HUES48 (cell line): ENCODE results near the gene IGFN1.
"Not testable (repeated sequence)": the region's sequence is repeated elsewhere in the genome, so short reads cannot be mapped to it uniquely, and the experiment has no call there.

Experiments used
- H3K27ac ChIP-seq: one replicate; pipeline ENCODE4 v1.7.0; 2013; ENCODE audit warnings: low read depth, low read length, inconsistent platforms
- H3K27me3 ChIP-seq: 2 replicates; pipeline ENCODE4 v1.6.1; 2013; ENCODE audit warnings: mild to moderate bottlenecking, low read length; ENCODE audit not compliant: control insufficient read depth, insufficient read depth
- H3K36me3 ChIP-seq: 2 replicates; pipeline ENCODE4 v1.6.1; 2013; ENCODE audit warnings: low read length; ENCODE audit not compliant: control insufficient read depth, insufficient read depth
- H3K4me1 ChIP-seq: 2 replicates; pipeline ENCODE4 v1.6.1; 2013; ENCODE audit warnings: mild to moderate bottlenecking, low read length; ENCODE audit not compliant: control insufficient read depth, insufficient read depth
- H3K4me3 ChIP-seq: 2 replicates; pipeline ENCODE4 v1.5.1; 2013; ENCODE audit warnings: mild to moderate bottlenecking, low read depth, low read length
- H3K9ac ChIP-seq: 2 replicates; pipeline ENCODE4 v1.6.1; 2013; ENCODE audit warnings: mild to moderate bottlenecking, low read depth, low read length, moderate library complexity
- H3K9me3 ChIP-seq: 2 replicates; pipeline ENCODE4 v1.6.1; 2013; ENCODE audit warnings: low read length; ENCODE audit not compliant: control insufficient read depth, insufficient read depth

IGFN1 gene

GRCh38 chr1:201251411-201251810 lies 60.8 kb downstream of the IGFN1 start:
- no peaks in the 10 kb centered on the region for H3K9me3 ChIP-seq
- no peaks in the 10 kb centered on the region for H3K36me3 ChIP-seq
- H3K4me3 ChIP-seq: no peak overlapping the region
- no peak overlapping the region for H3K27ac ChIP-seq
- no peaks in the 10 kb centered on the region for H3K4me1 ChIP-seq
- H3K27me3 ChIP-seq: no peaks in the 10 kb centered on the region
- H3K9ac ChIP-seq: no peak overlapping the region

- no peaks in the 10 kb centered on the region for H3K9me3 ChIP-seq
- H3K4me1 ChIP-seq: no peaks in the 10 kb centered on the region
- no peaks in the 10 kb centered on the region for H3K36me3 ChIP-seq
- no peak overlapping the region for H3K9ac ChIP-seq
- H3K27me3 ChIP-seq: no peaks in the 10 kb centered on the region
- no peak overlapping the region for H3K4me3 ChIP-seq
- no peak overlapping the region for H3K27ac ChIP-seq
Measured at GRCh38 chr1:201251851-201252430, 61.3 kb downstream of the IGFN1 start.

GRCh38 chr1:201252944-201253371 lies 62.3 kb downstream of the IGFN1 start:
- Histone ChIP-seq H3K9me3 (no peaks in the 10 kb centered on the region), H3K27me3 (no peaks in the 10 kb centered on the region), H3K9ac (no peak overlapping the region), H3K4me1 (no peaks in the 10 kb centered on the region), H3K4me3 (no peak overlapping the region), H3K27ac (no peak overlapping the region), H3K36me3 (no peaks in the 10 kb centered on the region)

GRCh38 chr1:201253411-201253810 lies 62.8 kb downstream of the IGFN1 start:
- H3K9me3 ChIP-seq: no peaks in the 10 kb centered on the region
- H3K36me3 ChIP-seq: no peaks in the 10 kb centered on the region
- no peaks in the 10 kb centered on the region for H3K4me1 ChIP-seq
- no peak overlapping the region for H3K9ac ChIP-seq
- no peak overlapping the region for H3K4me3 ChIP-seq
- no peaks in the 10 kb centered on the region for H3K27me3 ChIP-seq
- H3K27ac ChIP-seq: no peak overlapping the region

GRCh38 chr1:201253906-201254624 lies 63.4 kb downstream of the IGFN1 start:
- H3K4me1 ChIP-seq: 0 out of 2 replicates have a peak, but pooled peaks cover under 1% of the 10 kb centered on the region
- H3K4me3 ChIP-seq: no peak overlapping the region
- H3K36me3 ChIP-seq: no peaks in the 10 kb centered on the region
- no peaks in the 10 kb centered on the region for H3K27me3 ChIP-seq
- no peak overlapping the region for H3K27ac ChIP-seq
- H3K9ac ChIP-seq: no peak overlapping the region
- no peaks in the 10 kb centered on the region for H3K9me3 ChIP-seq

GRCh38 chr1:201254625-201255478 lies 64.2 kb downstream of the IGFN1 start:
- Histone ChIP-seq H3K9me3 (no peaks in the 10 kb centered on the region), H3K27ac (no peak overlapping the region), H3K4me1 (0 out of 2 replicates have a peak, but pooled peaks cover 3% of the 10 kb centered on the region), H3K27me3 (no peaks in the 10 kb centered on the region), H3K4me3 (no peak overlapping the region), H3K36me3 (no peaks in the 10 kb centered on the region), H3K9ac (no peak overlapping the region)

GRCh38 chr1:201255479-201256362 lies 65.1 kb downstream of the IGFN1 start:
- peaks cover 7% of the 10 kb centered on the region for H3K27me3 ChIP-seq
- no peaks in the 10 kb centered on the region for H3K9me3 ChIP-seq
- no peak overlapping the region for H3K9ac ChIP-seq
- no peak overlapping the region for H3K27ac ChIP-seq
- peaks cover 9% of the 10 kb centered on the region; the same call in 1 of the 2 replicates for H3K4me1 ChIP-seq
- H3K36me3 ChIP-seq: no peaks in the 10 kb centered on the region
- no peak overlapping the region for H3K4me3 ChIP-seq

GRCh38 chr1:201258132-201258531 lies 67.5 kb downstream of the IGFN1 start:
- H3K4me3 ChIP-seq, H3K4me1 ChIP-seq, H3K9me3 ChIP-seq, H3K36me3 ChIP-seq, H3K9ac ChIP-seq, H3K27ac ChIP-seq: not testable (repeated sequence)
- peaks cover 15% of the 10 kb centered on the region for H3K27me3 ChIP-seq

GRCh38 chr1:201258763-201259230 lies 68.2 kb downstream of the IGFN1 start:
- Histone ChIP-seq H3K9ac (no peak overlapping the region), H3K4me1 (peaks cover 9% of the 10 kb centered on the region; the same call in 1 of the 2 replicates), H3K4me3 (no peak overlapping the region), H3K27ac (no peak overlapping the region), H3K36me3 (no peaks in the 10 kb centered on the region), H3K27me3 (peaks cover 15% of the 10 kb centered on the region), H3K9me3 (no peaks in the 10 kb centered on the region)

- peaks cover 9% of the 10 kb centered on the region; the same call in 1 of the 2 replicates for H3K4me1 ChIP-seq
- H3K27ac ChIP-seq: no peak overlapping the region
- no peaks in the 10 kb centered on the region for H3K36me3 ChIP-seq
- peak overlapping the region; percentile 64 for H3K4me3 ChIP-seq
- H3K9me3 ChIP-seq: no peaks in the 10 kb centered on the region
- peaks cover 15% of the 10 kb centered on the region for H3K27me3 ChIP-seq
- H3K9ac ChIP-seq: no peak overlapping the region
Measured at GRCh38 chr1:201259476-201260235, 69.0 kb downstream of the IGFN1 start.
